Uterus (tissue), 2 donors: ENCODE measurements around the gene SCAPER.

Source experiments
- CTCF ChIP-seq, 4 experiments: fragments of 200-600 bp in 2 of 4; fragments of 450-650 bp in 2 of 4; sonication (generic) in 2 of 4; IDR thresholded peaks; one replicate each; pipeline ENCODE4 v1.5.1; 2016 to 2019; ENCODE audit warnings: antibody characterized with exemption in 4 of 4, mild to moderate bottlenecking in 2 of 4, moderate library complexity in 1 of 4
- POLR2A ChIP-seq, 2 donors: fragments of 450-650 bp; IDR thresholded peaks; one replicate each; pipeline ENCODE4 v1.6.1; 2016; ENCODE audit warnings: antibody characterized with exemption in 2 of 2, mild to moderate bottlenecking in 1 of 2, moderate library complexity in 1 of 2

DNA sequence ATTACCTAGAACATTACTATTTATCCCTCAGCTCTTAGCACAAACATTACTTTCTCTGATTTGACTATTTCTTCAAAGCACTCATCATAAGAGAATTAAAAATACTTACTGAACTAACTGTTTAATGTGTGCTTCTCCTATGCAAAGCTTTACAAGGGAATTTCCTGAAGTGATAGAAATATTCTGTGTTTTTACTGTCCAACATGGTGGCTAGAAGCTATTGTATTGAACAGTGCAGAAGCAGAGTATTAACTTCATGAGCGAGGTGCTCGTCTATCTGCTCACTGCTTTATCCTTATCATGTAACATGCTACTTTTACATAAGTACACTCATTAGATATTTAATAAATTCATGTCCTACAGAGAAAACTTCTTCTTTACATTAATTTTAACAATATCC is 329.5 kb downstream of the SCAPER start:
- TF ChIP-seq CTCF (IDR thresholded peaks at IDR 0.05) (no peak), POLR2A (IDR thresholded peaks at IDR 0.05) (no peak)
